IPS-NIHi7 (cell line): ENCODE data around the gene MSL3B.

Source experiments
- DNase-seq: peaks from one replicate; pipeline ENCODE4 v3.0.0; 2012; ENCODE audit warnings: mixed read lengths; ENCODE audit errors: extremely low spot score

MSL3B gene

DNA sequence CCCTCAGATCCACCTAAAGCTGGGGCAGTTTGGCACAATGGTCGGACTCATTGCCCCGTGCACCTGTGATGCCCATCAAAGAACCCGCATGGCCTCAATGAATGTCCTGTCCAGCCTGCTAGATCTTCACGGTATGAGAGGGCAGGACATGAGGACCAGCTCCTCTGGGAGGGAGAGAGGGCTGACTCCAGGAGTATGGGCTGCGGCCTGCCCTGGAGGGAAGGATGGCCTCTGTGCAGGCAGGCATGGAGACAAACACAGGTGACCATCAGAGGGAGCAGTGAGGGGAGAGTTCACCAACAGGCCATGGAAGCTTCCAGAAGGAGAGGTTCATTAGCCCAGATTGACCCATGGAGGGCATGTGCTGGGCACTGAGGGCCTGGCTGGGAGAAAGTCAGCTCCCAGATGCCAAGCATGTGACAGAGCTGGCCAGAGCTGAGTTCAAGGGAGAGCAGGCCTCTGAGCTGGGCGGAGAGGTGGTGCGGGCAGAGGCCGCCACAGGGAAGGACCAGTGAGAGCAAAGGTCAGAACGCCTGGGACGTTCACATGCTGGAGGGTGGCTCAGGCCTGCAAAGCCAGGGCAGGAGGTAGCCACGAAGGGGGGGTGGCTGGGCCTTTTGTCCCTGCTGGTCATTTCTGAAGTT, 50.1 kb downstream of the MSL3B start:
- DNase-seq: no peak

DNA sequence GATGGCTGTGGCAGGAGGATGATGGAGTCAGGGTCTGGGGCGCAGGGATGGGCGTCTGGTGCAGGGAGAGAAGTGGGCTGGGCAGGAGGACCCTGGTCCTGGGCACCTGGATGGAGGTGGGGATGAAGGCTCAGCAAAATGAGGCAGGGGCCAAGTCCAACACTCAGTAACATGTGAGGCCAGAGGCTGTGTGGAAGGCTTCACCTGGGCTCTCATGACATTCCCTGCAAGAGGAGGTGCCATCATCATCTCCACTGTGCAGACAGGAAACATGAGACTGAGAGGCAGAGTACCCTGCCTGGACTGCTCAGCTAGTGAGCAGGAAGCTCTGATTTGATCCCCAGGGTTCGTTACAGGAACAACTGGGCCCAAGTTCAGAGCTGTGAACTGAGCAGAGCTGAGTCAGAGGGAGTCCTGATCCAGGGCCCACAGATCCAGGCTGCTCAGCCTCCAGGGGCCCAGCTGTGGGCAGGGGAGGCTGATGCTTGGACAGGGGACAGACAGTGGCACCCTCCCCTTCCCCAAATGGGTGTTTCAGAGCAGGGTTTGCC, 50.8 kb downstream of the MSL3B start:
- DNase-seq: no peak

- no peak for DNase-seq
Observed at GRCh38 chr2:233816771-233817170, 51.4 kb downstream of the MSL3B start.

GRCh38 chr2:233816334-233816733, 51.9 kb downstream of the MSL3B start:
- DNase-seq: no peak

DNA sequence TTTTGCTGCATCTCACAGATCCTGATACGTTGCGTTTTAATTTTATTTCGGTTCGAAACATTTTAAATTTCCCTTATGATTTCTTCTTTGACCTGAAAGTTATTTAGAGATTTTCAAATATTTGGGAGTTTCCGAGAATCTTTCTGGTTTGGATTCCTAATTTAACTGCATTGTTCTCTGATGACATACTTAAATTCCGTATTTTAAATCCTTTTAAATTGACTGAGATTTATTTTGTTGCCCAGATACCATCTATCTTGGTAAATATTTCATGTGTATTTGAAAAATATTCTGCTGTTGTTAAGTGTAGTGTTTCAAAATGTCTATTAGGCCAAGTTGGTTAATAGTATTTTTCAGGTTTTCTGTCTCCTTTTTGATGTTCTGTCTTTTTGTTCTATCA, 52.3 kb downstream of the MSL3B start:
- no peak for DNase-seq
